ENCODE measurements around the gene PLEKHO1. TPM values are rescaled to one million over a fixed set of nuclear protein-coding genes. Genes with fewer than 3 reads are reported as not detected.

Gene PLEKHO1
- polyA plus RNA-seq, 1 of the 3 experiments (the other 2 are of a cell fraction) = 33.5 TPM

- TF ChIP-seq TEAD4 (IDR thresholded peaks at IDR 0.05; ENCODE audit: borderline replicate concordance, insufficient read depth) (no peak), RCOR1 (IDR thresholded peaks at IDR 0.05; ENCODE audit: low read length) (no peak), IRF3 (IDR thresholded peaks at IDR 0.05; ENCODE audit: low read depth, low read length) (no peak), ELF1 (IDR thresholded peaks at IDR 0.05) (no peak), TAF1 (IDR thresholded peaks at IDR 0.05; ENCODE audit: borderline replicate concordance, low read depth, low read length) (no peak), FOSL2 (IDR thresholded peaks at IDR 0.05; ENCODE audit: borderline replicate concordance, low read depth) (no peak), TCF12 (IDR thresholded peaks at IDR 0.05) (no peak), NRF1 (IDR thresholded peaks at IDR 0.05; ENCODE audit: low read depth, low read length) (no peak)
- TF ChIP-seq, protein P1, sequence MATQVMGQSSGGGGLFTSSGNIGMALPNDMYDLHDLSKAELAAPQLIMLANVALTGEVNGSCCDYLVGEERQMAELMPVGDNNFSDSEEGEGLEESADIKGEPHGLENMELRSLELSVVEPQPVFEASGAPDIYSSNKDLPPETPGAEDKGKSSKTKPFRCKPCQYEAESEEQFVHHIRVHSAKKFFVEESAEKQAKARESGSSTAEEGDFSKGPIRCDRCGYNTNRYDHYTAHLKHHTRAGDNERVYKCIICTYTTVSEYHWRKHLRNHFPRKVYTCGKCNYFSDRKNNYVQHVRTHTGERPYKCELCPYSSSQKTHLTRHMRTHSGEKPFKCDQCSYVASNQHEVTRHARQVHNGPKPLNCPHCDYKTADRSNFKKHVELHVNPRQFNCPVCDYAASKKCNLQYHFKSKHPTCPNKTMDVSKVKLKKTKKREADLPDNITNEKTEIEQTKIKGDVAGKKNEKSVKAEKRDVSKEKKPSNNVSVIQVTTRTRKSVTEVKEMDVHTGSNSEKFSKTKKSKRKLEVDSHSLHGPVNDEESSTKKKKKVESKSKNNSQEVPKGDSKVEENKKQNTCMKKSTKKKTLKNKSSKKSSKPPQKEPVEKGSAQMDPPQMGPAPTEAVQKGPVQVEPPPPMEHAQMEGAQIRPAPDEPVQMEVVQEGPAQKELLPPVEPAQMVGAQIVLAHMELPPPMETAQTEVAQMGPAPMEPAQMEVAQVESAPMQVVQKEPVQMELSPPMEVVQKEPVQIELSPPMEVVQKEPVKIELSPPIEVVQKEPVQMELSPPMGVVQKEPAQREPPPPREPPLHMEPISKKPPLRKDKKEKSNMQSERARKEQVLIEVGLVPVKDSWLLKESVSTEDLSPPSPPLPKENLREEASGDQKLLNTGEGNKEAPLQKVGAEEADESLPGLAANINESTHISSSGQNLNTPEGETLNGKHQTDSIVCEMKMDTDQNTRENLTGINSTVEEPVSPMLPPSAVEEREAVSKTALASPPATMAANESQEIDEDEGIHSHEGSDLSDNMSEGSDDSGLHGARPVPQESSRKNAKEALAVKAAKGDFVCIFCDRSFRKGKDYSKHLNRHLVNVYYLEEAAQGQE (IDR thresholded peaks at IDR 0.05; ENCODE audit: low read depth, low read length) = no peak
Measured at GRCh38 chr1:150111670-150112069, 38.0 kb upstream of the PLEKHO1 start (continued).

DNA sequence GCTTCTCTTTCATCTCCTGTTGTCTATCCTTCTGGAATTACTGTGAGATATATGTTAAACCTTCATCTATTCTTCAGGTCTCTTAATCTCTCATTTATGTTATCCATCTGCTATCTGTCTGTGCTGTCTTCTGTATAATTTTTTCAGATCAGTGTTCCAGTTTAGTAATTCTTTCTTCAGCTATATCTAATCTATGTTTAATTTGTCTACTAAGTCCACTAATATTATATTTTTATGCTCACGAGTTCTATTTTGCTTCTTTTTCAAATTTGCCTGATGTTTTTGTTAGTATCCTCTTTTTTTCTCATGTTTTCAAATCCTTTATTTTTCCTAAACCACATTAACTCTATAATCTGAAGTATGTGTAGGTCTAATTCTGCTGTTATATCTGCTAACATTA is 34.6 kb upstream of the PLEKHO1 start:
- no peaks in the 10 kb centered on the region for H4K20me1 ChIP-seq (ENCODE audit: insufficient read depth)
- no peak overlapping the region for H3K9ac ChIP-seq
- H3K4me3 ChIP-seq (ENCODE audit: low read depth in 2 of 2, low read length in 1 of 2) = no peak overlapping the region
- CTCF ChIA-PET = no interaction called here
- POLR2A ChIA-PET = no interaction called here
- no peaks in the 10 kb centered on the region for H3K79me2 ChIP-seq (ENCODE audit: insufficient read depth)
- H3K27ac ChIP-seq (ENCODE audit: low read depth in 2 of 2, low read length in 1 of 2) = no peak overlapping the region
- H3K9me3 ChIP-seq = peaks cover 14% of the 10 kb centered on the region
- no peaks in the 10 kb centered on the region for H3K27me3 ChIP-seq (ENCODE audit: insufficient read depth)
- H3F3A ChIP-seq (replicated peaks; ENCODE audit: insufficient read depth) = peaks cover 3% of the 10 kb centered on the region
- WGBS (ENCODE audit: low lambda C conversion rate) = 93% methylated on average over 1 of the region's 1 CpG
- peaks cover 0 to 4% of the 10 kb centered on the region in 2 experiments; a peak in 1 of 4 replicates for H3K4me1 ChIP-seq (ENCODE audit: control insufficient read depth in 1 of 2, insufficient read depth in 2 of 2, low read depth in 1 of 2, low read length in 1 of 2)
- H3K9me2 ChIP-seq = no peaks in the 10 kb centered on the region
- H2AFZ ChIP-seq (ENCODE audit: low read depth) = no peak overlapping the region
- no peak overlapping the region for H3K4me2 ChIP-seq
- no peak for TF ChIP-seq ELF1 (IDR thresholded peaks at IDR 0.05)
- no peak for TF ChIP-seq SIN3A (IDR thresholded peaks at IDR 0.05; ENCODE audit: borderline replicate concordance, low read depth, low read length)
- TF ChIP-seq CHD2 (IDR thresholded peaks at IDR 0.05; ENCODE audit: low read length, partially characterized antibody) = no peak
- TF ChIP-seq, protein P1 (IDR thresholded peaks at IDR 0.05; ENCODE audit: low read depth, low read length) = no peak
- no peak for TF ChIP-seq TEAD4 (IDR thresholded peaks at IDR 0.05; ENCODE audit: borderline replicate concordance, insufficient read depth)
- no peak for TF ChIP-seq GABPA (IDR thresholded peaks at IDR 0.05; ENCODE audit: low read depth)
- no peak for TF ChIP-seq MEF2A (IDR thresholded peaks at IDR 0.05; ENCODE audit: borderline replicate concordance, low read depth)
- TF ChIP-seq RXRA (IDR thresholded peaks at IDR 0.05; ENCODE audit: borderline replicate concordance, low read depth) = no peak
- TF ChIP-seq POLR2AphosphoS5 (IDR thresholded peaks at IDR 0.05; ENCODE audit: low read depth, low read length) = no peak
- TF ChIP-seq TAF1 (IDR thresholded peaks at IDR 0.05; ENCODE audit: borderline replicate concordance, low read depth, low read length) = no peak
- no peak for TF ChIP-seq RCOR1 (IDR thresholded peaks at IDR 0.05; ENCODE audit: low read length)
- TF ChIP-seq, protein P2, sequence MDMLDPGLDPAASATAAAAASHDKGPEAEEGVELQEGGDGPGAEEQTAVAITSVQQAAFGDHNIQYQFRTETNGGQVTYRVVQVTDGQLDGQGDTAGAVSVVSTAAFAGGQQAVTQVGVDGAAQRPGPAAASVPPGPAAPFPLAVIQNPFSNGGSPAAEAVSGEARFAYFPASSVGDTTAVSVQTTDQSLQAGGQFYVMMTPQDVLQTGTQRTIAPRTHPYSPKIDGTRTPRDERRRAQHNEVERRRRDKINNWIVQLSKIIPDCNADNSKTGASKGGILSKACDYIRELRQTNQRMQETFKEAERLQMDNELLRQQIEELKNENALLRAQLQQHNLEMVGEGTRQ (IDR thresholded peaks at IDR 0.05; ENCODE audit: borderline replicate concordance, low read depth, low read length) = no peak
- TF ChIP-seq FOXJ3 (CRISPR knock-in tag; IDR thresholded peaks at IDR 0.05) = no peak
- TF ChIP-seq NFIC (IDR thresholded peaks at IDR 0.05; ENCODE audit: borderline replicate concordance) = no peak
- no peak for TF ChIP-seq RFX5 (IDR thresholded peaks at IDR 0.05; ENCODE audit: low read length)
- no peak for TF ChIP-seq YY1 (IDR thresholded peaks at IDR 0.05; ENCODE audit: low read depth)
- TF ChIP-seq, protein P3, sequence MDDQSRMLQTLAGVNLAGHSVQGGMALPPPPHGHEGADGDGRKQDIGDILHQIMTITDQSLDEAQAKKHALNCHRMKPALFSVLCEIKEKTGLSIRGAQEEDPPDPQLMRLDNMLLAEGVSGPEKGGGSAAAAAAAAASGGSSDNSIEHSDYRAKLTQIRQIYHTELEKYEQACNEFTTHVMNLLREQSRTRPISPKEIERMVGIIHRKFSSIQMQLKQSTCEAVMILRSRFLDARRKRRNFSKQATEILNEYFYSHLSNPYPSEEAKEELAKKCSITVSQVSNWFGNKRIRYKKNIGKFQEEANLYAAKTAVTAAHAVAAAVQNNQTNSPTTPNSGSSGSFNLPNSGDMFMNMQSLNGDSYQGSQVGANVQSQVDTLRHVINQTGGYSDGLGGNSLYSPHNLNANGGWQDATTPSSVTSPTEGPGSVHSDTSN (IDR thresholded peaks at IDR 0.05) = no peak
- TF ChIP-seq MXI1 (IDR thresholded peaks at IDR 0.05; ENCODE audit: low read depth, low read length) = no peak
- DNase-seq = no peak
- H3K36me3 ChIP-seq (replicated peaks in 1 of 2; ENCODE audit: control insufficient read depth in 1 of 2, insufficient read depth in 2 of 2, low read length in 1 of 2) = peaks cover 49% of the 10 kb centered on the region in 2 experiments
